ENCODE measurements around the gene KRTAP16-1. TPM values are rescaled to one million over a fixed set of nuclear protein-coding genes. Genes with fewer than 3 reads are reported as not detected.

The KRTAP16-1 gene
- total and polyA plus RNA-seq, 2 of the 13 experiments (the other 11 are each of a cell fraction or from before 2014, with no cell fraction given), result not detected

DNA sequence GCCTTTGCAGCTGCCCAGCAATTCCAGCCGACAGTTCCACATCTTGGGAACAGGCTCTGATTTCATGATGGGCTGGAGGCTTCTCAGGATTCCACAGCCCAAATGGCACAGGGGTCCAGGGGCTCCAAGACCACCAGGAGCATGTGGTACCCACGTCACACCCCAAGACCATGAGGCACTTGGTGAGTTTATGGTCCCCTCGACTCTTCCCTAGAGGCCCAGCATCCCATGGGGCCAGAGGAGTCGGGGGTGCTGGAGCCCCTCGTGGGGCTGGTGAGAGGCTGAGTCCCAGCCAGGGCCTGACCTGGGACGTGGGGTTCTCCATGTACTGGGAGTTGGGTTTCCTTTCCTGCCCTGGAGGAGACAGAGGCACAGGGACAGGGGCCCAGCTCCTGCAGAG, 16.5 kb upstream of the KRTAP16-1 start (continued):
- TF ChIP-seq, protein P1, sequence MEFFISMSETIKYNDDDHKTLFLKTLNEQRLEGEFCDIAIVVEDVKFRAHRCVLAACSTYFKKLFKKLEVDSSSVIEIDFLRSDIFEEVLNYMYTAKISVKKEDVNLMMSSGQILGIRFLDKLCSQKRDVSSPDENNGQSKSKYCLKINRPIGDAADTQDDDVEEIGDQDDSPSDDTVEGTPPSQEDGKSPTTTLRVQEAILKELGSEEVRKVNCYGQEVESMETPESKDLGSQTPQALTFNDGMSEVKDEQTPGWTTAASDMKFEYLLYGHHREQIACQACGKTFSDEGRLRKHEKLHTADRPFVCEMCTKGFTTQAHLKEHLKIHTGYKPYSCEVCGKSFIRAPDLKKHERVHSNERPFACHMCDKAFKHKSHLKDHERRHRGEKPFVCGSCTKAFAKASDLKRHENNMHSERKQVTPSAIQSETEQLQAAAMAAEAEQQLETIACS (CRISPR knock-in tag; IDR thresholded peaks at IDR 0.05), result no peak
- TF ChIP-seq ASH2L (IDR thresholded peaks at IDR 0.05; ENCODE audit: insufficient read length, low read depth, low read length) (no peak), GATAD1 (CRISPR knock-in tag; IDR thresholded peaks at IDR 0.05) (no peak), PPARG (CRISPR knock-in tag; conservative IDR thresholded peaks at IDR 0.05) (no peak), ZBTB20 (CRISPR knock-in tag; IDR thresholded peaks at IDR 0.05; ENCODE audit: borderline replicate concordance, low read depth) (no peak), SYNCRIP (IDR thresholded peaks at IDR 0.05; ENCODE audit: insufficient read depth, low read depth, low read length) (no peak), ZNF451 (CRISPR knock-in tag; IDR thresholded peaks at IDR 0.05) (no peak), FOXJ3 (CRISPR knock-in tag; IDR thresholded peaks at IDR 0.05; ENCODE audit: borderline replicate concordance) (no peak)
- TF ChIP-seq, protein P2, sequence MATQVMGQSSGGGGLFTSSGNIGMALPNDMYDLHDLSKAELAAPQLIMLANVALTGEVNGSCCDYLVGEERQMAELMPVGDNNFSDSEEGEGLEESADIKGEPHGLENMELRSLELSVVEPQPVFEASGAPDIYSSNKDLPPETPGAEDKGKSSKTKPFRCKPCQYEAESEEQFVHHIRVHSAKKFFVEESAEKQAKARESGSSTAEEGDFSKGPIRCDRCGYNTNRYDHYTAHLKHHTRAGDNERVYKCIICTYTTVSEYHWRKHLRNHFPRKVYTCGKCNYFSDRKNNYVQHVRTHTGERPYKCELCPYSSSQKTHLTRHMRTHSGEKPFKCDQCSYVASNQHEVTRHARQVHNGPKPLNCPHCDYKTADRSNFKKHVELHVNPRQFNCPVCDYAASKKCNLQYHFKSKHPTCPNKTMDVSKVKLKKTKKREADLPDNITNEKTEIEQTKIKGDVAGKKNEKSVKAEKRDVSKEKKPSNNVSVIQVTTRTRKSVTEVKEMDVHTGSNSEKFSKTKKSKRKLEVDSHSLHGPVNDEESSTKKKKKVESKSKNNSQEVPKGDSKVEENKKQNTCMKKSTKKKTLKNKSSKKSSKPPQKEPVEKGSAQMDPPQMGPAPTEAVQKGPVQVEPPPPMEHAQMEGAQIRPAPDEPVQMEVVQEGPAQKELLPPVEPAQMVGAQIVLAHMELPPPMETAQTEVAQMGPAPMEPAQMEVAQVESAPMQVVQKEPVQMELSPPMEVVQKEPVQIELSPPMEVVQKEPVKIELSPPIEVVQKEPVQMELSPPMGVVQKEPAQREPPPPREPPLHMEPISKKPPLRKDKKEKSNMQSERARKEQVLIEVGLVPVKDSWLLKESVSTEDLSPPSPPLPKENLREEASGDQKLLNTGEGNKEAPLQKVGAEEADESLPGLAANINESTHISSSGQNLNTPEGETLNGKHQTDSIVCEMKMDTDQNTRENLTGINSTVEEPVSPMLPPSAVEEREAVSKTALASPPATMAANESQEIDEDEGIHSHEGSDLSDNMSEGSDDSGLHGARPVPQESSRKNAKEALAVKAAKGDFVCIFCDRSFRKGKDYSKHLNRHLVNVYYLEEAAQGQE (IDR thresholded peaks at IDR 0.05; ENCODE audit: borderline replicate concordance in 1 of 2, low read depth in 1 of 2, low read length in 2 of 2), result no peak
- TF ChIP-seq, protein P3, sequence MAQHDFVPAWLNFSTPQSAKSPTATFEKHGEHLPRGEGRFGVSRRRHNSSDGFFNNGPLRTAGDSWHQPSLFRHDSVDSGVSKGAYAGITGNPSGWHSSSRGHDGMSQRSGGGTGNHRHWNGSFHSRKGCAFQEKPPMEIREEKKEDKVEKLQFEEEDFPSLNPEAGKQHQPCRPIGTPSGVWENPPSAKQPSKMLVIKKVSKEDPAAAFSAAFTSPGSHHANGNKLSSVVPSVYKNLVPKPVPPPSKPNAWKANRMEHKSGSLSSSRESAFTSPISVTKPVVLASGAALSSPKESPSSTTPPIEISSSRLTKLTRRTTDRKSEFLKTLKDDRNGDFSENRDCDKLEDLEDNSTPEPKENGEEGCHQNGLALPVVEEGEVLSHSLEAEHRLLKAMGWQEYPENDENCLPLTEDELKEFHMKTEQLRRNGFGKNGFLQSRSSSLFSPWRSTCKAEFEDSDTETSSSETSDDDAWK (CRISPR knock-in tag; IDR thresholded peaks at IDR 0.05), result no peak

All from HepG2 (cell line).